Measurements from ENCODE around the gene ESYT1. TPM values are rescaled to one million over a fixed set of nuclear protein-coding genes. Genes with fewer than 3 reads are reported as not detected.
"Not testable (repeated sequence)": the region's sequence is repeated elsewhere in the genome, so short reads cannot be mapped to it uniquely, and the experiment has no call there.

ESYT1 gene
- total RNA-seq, 1 donor from 2014 or later, result 26.5 TPM

GRCh38 chr12:56104109-56104814, 23.8 kb upstream of the ESYT1 start, which contains the start of gene PA2G4:
PA2G4 (plus strand) TSS chr12:56104559; CDS start chr12:56104738, 179 bp downstream.
- no peak for FAIRE-seq
- DNase-seq (ENCODE audit: low spot score in 2 of 2), result peak; percentile 85 to 96

GRCh38 chr12:56104815-56105608, 23.1 kb upstream of the ESYT1 start:
- FAIRE-seq, result no peak
- DNase-seq (ENCODE audit: low spot score in 2 of 2), result no peak

- FAIRE-seq (no peak), DNase-seq (ENCODE audit: low spot score in 2 of 2) (no peak)
Measured at GRCh38 chr12:56105609-56105902, 22.5 kb upstream of the ESYT1 start.

GRCh38 chr12:56107242-56107641, 20.8 kb upstream of the ESYT1 start:
- no peak for FAIRE-seq
- no peak for DNase-seq (ENCODE audit: low spot score in 2 of 2)

- no peak for DNase-seq (ENCODE audit: low spot score in 2 of 2)
- FAIRE-seq, result no peak
Measured at GRCh38 chr12:56110571-56110970, 17.5 kb upstream of the ESYT1 start.

- DNase-seq (ENCODE audit: low spot score in 2 of 2) (no peak), FAIRE-seq (no peak)
Measured at GRCh38 chr12:56114084-56114483, 14.0 kb upstream of the ESYT1 start.

GRCh38 chr12:56115329-56115728, 12.7 kb upstream of the ESYT1 start:
- DNase-seq (ENCODE audit: low spot score in 2 of 2), result no peak

GRCh38 chr12:56116267-56117081, 11.6 kb upstream of the ESYT1 start, which contains the start of gene RPL41:
RPL41 (plus strand) TSS chr12:56116633.
- no peak for FAIRE-seq
- peak; percentile 75 to 80 for DNase-seq (ENCODE audit: low spot score in 2 of 2)

More at GRCh38 chr12:56115329-56115728, 12.7 kb upstream of the ESYT1 start:
- FAIRE-seq, result no peak

- not testable (repeated sequence) for DNase-seq (ENCODE audit: low spot score in 2 of 2); FAIRE-seq
Measured at GRCh38 chr12:56117082-56117706, 10.9 kb upstream of the ESYT1 start.

GRCh38 chr12:56117778-56118687, 10.0 kb upstream of the ESYT1 start, which contains the start of gene ZC3H10:
ZC3H10 (plus strand) TSS chr12:56118266; CDS start chr12:56120563, 2,297 bp downstream.
- FAIRE-seq (no peak), DNase-seq (ENCODE audit: low spot score in 2 of 2) (peak; percentile 93)

- no peak for DNase-seq (ENCODE audit: low spot score in 2 of 2)
- FAIRE-seq, result no peak
Measured at GRCh38 chr12:56118688-56119357, 9.2 kb upstream of the ESYT1 start.

GRCh38 chr12:56119361-56119796, 8.7 kb upstream of the ESYT1 start:
- FAIRE-seq, result no peak
- peak; percentile 66 to 80 for DNase-seq (ENCODE audit: low spot score in 2 of 2)

GRCh38 chr12:56120158-56120846, 7.8 kb upstream of the ESYT1 start:
- FAIRE-seq (no peak), DNase-seq (ENCODE audit: low spot score in 2 of 2) (no peak)

- DNase-seq (ENCODE audit: low spot score in 2 of 2) (no peak), FAIRE-seq (no peak)
Measured at GRCh38 chr12:56121204-56121870, 6.7 kb upstream of the ESYT1 start.

GRCh38 chr12:56122637-56123036, 5.4 kb upstream of the ESYT1 start:
- no peak for DNase-seq (ENCODE audit: low spot score in 2 of 2)
- FAIRE-seq, result no peak

- FAIRE-seq (no peak), DNase-seq (ENCODE audit: low spot score in 2 of 2) (no peak)
Measured at GRCh38 chr12:56124133-56124532, 3.9 kb upstream of the ESYT1 start.

GRCh38 chr12:56126732-56127239, 1.3 kb upstream of the ESYT1 start:
- DNase-seq (ENCODE audit: low spot score in 2 of 2), result no peak
- no peak for FAIRE-seq

All from frontal cortex (tissue), 4 donors.